ENCODE measurements around the gene ADCY5.

DNA sequence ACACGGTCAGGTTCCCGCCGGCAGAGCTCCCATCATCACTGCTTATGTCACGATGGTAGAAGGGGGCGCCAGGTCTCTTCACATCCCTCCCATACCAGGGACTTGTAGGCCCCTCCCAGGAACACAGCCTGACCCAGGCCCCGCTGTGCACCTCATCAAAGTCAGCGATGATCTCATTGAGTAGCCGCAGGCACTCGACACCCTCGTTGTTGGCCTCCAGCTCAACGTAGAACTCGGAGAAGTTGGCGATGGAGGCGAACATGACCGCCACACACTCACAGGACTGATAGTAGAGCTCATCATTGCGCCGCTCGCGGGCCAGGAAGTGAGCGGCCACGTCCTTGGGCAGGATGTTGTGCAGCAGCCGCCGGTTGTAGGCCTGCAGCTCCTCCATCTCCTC lies 157.9 kb downstream of the ADCY5 start:
- TF ChIP-seq CTCF (IDR thresholded peaks at IDR 0.05) (no peak), NR3C1 (IDR thresholded peaks at IDR 0.05) (no peak), POLR2A (IDR thresholded peaks at IDR 0.05; ENCODE audit: low read length) (no peak), RNF2 (IDR thresholded peaks at IDR 0.05; ENCODE audit: borderline replicate concordance, low read depth) (no peak), EP300 (IDR thresholded peaks at IDR 0.05) (no peak), SMC3 (IDR thresholded peaks at IDR 0.05) (no peak), FOSL2 (IDR thresholded peaks at IDR 0.05) (no peak), FOSL2 (CRISPR knock-in tag; IDR thresholded peaks at IDR 0.05) (no peak), TFCP2L1 (CRISPR knock-in tag; IDR thresholded peaks at IDR 0.05) (no peak)
- TF ChIP-seq, protein P1, sequence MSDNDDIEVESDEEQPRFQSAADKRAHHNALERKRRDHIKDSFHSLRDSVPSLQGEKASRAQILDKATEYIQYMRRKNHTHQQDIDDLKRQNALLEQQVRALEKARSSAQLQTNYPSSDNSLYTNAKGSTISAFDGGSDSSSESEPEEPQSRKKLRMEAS (IDR thresholded peaks at IDR 0.05) = no peak

All from A549 (cell line).